HEK293 (cell line): ENCODE measurements around the gene RWDD4.

ENCODE experiments used
- ZNF114 ChIP-seq: fragments of 450-650 bp; formaldehyde crosslinking; IDR thresholded peaks from 2 replicates; pipeline ENCODE4 v1.5.0; 2017; ENCODE audit warnings: missing biosample characterization, missing genetic modification characterization
- ZNF133 ChIP-seq: fragments of 450-650 bp; formaldehyde crosslinking; IDR thresholded peaks from 2 replicates; pipeline ENCODE4 v1.5.1; 2016; ENCODE audit warnings: missing biosample characterization, missing genetic modification characterization
- ZNF202 ChIP-seq: fragments of 450-650 bp; formaldehyde crosslinking; IDR thresholded peaks from 2 replicates; pipeline ENCODE4 v1.5.1; 2016; ENCODE audit warnings: missing biosample characterization, missing genetic modification characterization, borderline replicate concordance
- ZNF214 ChIP-seq: fragments of 450-650 bp; formaldehyde crosslinking; IDR thresholded peaks from 2 replicates; pipeline ENCODE4 v1.5.1; 2017; ENCODE audit warnings: missing biosample characterization, mild to moderate bottlenecking, missing genetic modification characterization, borderline replicate concordance
- ZNF274 ChIP-seq, 2 experiments: fragments of 200-500 bp in 1 of 2; fragments of 450-650 bp in 1 of 2; sonication (Bioruptor generic) in 1 of 2; formaldehyde crosslinking in 1 of 2; IDR thresholded peaks; 2 replicates each; pipeline versions ENCODE4 v1.5.1 to v1.6.1; 2014 to 2016; ENCODE audit warnings: borderline replicate concordance in 1 of 2, inconsistent platforms in 1 of 2, low read length in 1 of 2, missing biosample characterization in 1 of 2, missing genetic modification characterization in 1 of 2
- ZNF76 ChIP-seq: fragments of 450-650 bp; formaldehyde crosslinking; IDR thresholded peaks from 2 replicates; pipeline ENCODE4; 2016; ENCODE audit warnings: low read depth, missing biosample characterization, missing genetic modification characterization, borderline replicate concordance
- ZSCAN30 ChIP-seq: fragments of 450-650 bp; IDR thresholded peaks from 2 replicates; pipeline ENCODE4 v1.5.1; 2018; ENCODE audit warnings: missing biosample characterization, mild to moderate bottlenecking, missing genetic modification characterization, moderate library complexity
- TF ChIP-seq, protein P1 (sequence below): fragments of 450-650 bp; formaldehyde crosslinking; IDR thresholded peaks from 2 replicates; pipeline ENCODE4 v1.5.1; 2016; ENCODE audit warnings: missing biosample characterization, missing genetic modification characterization
- TF ChIP-seq, protein P2 (sequence below): fragments of 450-650 bp; formaldehyde crosslinking; IDR thresholded peaks from 2 replicates; pipeline ENCODE4 v1.5.1; 2016; ENCODE audit warnings: missing biosample characterization, missing genetic modification characterization

DNA sequence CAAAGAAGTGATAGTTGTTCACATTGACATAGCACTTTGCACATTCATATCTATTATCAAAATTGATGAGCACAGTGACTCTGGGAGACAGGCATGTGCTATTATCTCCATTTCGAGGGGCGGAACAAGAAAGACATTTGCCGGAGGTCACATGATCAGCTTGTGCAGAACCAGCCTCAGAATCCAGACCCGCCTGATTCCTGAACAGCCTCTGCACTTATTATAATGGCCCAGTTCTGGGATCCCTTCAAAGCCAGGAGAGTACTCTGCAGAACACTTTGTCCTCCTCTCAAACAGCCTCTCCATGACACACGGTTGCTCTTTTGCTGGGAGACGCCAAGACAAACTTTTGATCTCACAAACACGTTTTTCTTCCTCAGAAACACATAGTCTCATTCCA lies 48.4 kb downstream of the RWDD4 start:
- no peak for TF ChIP-seq ZSCAN30 (tag by site-specific recombination)
- TF ChIP-seq ZNF202 = no peak
- no peak for TF ChIP-seq ZNF274 (IDR thresholded peaks at IDR 0.05; ENCODE audit: low read length)
- TF ChIP-seq ZNF274 (tag by site-specific recombination; IDR thresholded peaks at IDR 0.05; ENCODE audit: borderline replicate concordance) = no peak
- TF ChIP-seq, protein P1, sequence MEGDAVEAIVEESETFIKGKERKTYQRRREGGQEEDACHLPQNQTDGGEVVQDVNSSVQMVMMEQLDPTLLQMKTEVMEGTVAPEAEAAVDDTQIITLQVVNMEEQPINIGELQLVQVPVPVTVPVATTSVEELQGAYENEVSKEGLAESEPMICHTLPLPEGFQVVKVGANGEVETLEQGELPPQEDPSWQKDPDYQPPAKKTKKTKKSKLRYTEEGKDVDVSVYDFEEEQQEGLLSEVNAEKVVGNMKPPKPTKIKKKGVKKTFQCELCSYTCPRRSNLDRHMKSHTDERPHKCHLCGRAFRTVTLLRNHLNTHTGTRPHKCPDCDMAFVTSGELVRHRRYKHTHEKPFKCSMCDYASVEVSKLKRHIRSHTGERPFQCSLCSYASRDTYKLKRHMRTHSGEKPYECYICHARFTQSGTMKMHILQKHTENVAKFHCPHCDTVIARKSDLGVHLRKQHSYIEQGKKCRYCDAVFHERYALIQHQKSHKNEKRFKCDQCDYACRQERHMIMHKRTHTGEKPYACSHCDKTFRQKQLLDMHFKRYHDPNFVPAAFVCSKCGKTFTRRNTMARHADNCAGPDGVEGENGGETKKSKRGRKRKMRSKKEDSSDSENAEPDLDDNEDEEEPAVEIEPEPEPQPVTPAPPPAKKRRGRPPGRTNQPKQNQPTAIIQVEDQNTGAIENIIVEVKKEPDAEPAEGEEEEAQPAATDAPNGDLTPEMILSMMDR (tag by site-specific recombination) = no peak
- TF ChIP-seq ZNF214 = no peak
- TF ChIP-seq, protein P2, sequence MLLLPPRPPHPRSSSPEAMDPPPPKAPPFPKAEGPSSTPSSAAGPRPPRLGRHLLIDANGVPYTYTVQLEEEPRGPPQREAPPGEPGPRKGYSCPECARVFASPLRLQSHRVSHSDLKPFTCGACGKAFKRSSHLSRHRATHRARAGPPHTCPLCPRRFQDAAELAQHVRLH (tag by site-specific recombination) = no peak
- TF ChIP-seq ZNF114 (tag by site-specific recombination) = no peak
- no peak for TF ChIP-seq ZNF76
- TF ChIP-seq ZNF133 (tag by site-specific recombination) = no peak
